Activated CD4-positive, alpha-beta T cell treated with anti-CD3 and anti-CD28 coated beads for 24 hours (primary cell): ENCODE measurements around the gene ZNF281.
"Not testable (repeated sequence)": the region's sequence is repeated elsewhere in the genome, so short reads cannot be mapped to it uniquely, and the experiment has no call there.

Experiments used
- DNase-seq, 2 donors: peaks; one replicate each; pipeline ENCODE4 v3.0.0-alpha.2; 2020; ENCODE audit warnings: low read depth in 2 of 2

Gene ZNF281

DNA sequence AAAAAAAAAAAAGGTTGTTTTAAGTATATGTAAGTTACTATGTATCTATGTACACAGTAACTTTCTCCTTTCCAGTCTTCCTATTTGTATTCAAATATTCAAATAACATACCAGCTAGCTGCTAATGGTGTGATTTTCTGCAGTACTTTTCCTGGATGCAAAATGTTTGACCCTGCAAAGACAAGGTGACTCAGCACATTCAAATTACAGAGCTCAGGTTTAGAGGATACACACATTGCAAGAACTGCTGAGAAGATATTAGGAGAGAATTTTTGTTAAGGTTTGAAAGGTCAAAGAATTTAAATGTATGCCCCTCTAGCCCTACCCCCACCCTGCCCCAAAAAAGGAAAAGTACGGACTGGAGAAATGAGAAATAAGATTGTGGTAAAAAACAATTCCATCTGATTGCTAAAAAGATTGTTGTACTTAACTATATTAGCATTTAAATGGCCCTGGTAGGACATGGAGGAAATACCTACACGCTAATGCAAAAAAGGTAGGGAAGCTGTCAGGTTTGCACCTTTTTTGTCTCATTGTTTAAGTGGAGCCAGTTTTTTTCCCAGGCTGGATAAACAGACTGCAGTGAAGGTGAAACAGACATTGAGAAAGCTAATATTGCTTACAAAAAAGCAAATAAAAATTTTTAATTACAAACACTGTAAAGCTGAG is 45.6 kb downstream of the ZNF281 start:
- DNase-seq, result no peak

GRCh38 chr1:200363264-200363933 is 46.4 kb downstream of the ZNF281 start:
- no peak for DNase-seq

- no peak for DNase-seq
Observed at GRCh38 chr1:200362421-200362820, 47.4 kb downstream of the ZNF281 start.

- no peak for DNase-seq
Observed at GRCh38 chr1:200359610-200360163, 50.1 kb downstream of the ZNF281 start.

GRCh38 chr1:200357925-200358324 is 51.9 kb downstream of the ZNF281 start:
- DNase-seq, result not testable (repeated sequence)

DNA sequence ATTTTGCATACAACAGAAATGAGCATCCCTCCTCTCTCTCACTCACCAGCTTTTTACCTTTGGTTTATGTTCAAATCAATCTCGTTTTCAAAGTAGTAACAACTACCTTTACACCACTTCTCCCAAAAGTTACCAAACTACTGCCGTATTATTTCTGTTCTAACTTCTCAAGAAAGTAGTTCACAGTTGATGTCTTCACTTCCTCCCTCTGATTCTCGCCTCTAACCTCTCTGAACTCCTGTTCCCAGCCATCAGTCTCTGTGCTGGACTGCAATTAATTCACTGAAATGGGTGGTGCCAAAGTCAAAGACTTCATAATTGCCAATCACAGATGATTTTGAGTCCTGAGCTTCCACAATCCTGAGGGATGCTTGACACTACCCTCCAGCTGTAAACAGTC is 54.0 kb downstream of the ZNF281 start:
- no peak for DNase-seq
